ENCODE data around the gene ABHD12B. TPM values are rescaled to one million over a fixed set of nuclear protein-coding genes. Genes with fewer than 3 reads are reported as not detected.
A peak's percentile ranks its signal among the peaks of the same experiment; 100 is the strongest.

Gene ABHD12B
- total and polyA plus RNA-seq, 9 of the 15 experiments (the other 6 are each of a cell fraction or from before 2014, with no cell fraction given) = not detected

DNA sequence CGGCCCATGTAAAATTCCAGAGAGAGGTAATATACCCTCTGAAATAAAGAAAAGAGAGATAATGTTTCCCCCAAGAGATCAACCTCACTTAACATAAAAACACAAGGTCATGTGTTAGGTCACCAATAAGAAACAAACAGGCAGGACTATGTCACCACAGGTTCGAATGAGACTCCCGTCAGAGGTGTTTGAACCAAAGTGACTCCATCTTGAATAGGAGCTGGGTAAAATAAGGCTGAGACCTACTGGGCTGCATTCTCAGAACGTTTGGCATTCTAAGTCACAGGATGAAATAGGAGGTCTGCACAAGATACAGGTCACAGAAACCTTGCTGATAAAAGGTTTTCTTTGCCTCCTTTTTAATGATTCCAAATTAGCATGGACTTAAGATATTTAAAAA, 65.9 kb downstream of the ABHD12B start (continued):
- TF ChIP-seq ILF3 (IDR thresholded peaks at IDR 0.05; ENCODE audit: borderline replicate concordance) (no peak), MITF (IDR thresholded peaks at IDR 0.05) (no peak), RFX1 (IDR thresholded peaks at IDR 0.05) (no peak), ZNF780A (CRISPR knock-in tag; IDR thresholded peaks at IDR 0.05) (no peak), SMAD4 (CRISPR knock-in tag; conservative IDR thresholded peaks at IDR 0.05) (peak; percentile 85), BMI1 (IDR thresholded peaks at IDR 0.05; ENCODE audit: low read length) (no peak), TCFL5 (CRISPR knock-in tag; conservative IDR thresholded peaks at IDR 0.05) (no peak), ERF (CRISPR knock-in tag; IDR thresholded peaks at IDR 0.05) (no peak), TEAD2 (tag; IDR thresholded peaks at IDR 0.05) (no peak), NFATC3 (IDR thresholded peaks at IDR 0.05) (no peak), SREBF1 (IDR thresholded peaks at IDR 0.05; ENCODE audit: borderline replicate concordance, low read depth, low read length) (no peak), GATAD2B (IDR thresholded peaks at IDR 0.05; ENCODE audit: borderline replicate concordance) (no peak), FOSL1 (tag; conservative IDR thresholded peaks at IDR 0.05) (no peak), NUFIP1 (IDR thresholded peaks at IDR 0.05; ENCODE audit: partially characterized antibody) (no peak), LCOR (CRISPR knock-in tag; IDR thresholded peaks at IDR 0.05) (no peak), GTF2F1 (IDR thresholded peaks at IDR 0.05; ENCODE audit: low read depth, low read length) (no peak), ZNF699 (CRISPR knock-in tag; IDR thresholded peaks at IDR 0.05; ENCODE audit: insufficient replicate concordance) (no peak), SIRT6 (IDR thresholded peaks at IDR 0.05; ENCODE audit: low read depth, low read length) (no peak), TBL1XR1 (IDR thresholded peaks at IDR 0.05; ENCODE audit: low read length in 2 of 2) (no peak), CBFA2T2 (conservative IDR thresholded peaks at IDR 0.05) (no peak), HNRNPL (IDR thresholded peaks at IDR 0.05; ENCODE audit: low read depth, low read length) (no peak), ZNF436 (CRISPR knock-in tag; IDR thresholded peaks at IDR 0.05) (no peak)
- TF ChIP-seq, protein P1, sequence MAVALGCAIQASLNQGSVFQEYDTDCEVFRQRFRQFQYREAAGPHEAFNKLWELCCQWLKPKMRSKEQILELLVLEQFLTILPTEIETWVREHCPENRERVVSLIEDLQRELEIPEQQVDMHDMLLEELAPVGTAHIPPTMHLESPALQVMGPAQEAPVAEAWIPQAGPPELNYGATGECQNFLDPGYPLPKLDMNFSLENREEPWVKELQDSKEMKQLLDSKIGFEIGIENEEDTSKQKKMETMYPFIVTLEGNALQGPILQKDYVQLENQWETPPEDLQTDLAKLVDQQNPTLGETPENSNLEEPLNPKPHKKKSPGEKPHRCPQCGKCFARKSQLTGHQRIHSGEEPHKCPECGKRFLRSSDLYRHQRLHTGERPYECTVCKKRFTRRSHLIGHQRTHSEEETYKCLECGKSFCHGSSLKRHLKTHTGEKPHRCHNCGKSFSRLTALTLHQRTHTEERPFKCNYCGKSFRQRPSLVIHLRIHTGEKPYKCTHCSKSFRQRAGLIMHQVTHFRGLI (CRISPR knock-in tag; IDR thresholded peaks at IDR 0.05) = peak; percentile 68; the same call in 1 of the 2 replicates
- TF ChIP-seq, protein P2, sequence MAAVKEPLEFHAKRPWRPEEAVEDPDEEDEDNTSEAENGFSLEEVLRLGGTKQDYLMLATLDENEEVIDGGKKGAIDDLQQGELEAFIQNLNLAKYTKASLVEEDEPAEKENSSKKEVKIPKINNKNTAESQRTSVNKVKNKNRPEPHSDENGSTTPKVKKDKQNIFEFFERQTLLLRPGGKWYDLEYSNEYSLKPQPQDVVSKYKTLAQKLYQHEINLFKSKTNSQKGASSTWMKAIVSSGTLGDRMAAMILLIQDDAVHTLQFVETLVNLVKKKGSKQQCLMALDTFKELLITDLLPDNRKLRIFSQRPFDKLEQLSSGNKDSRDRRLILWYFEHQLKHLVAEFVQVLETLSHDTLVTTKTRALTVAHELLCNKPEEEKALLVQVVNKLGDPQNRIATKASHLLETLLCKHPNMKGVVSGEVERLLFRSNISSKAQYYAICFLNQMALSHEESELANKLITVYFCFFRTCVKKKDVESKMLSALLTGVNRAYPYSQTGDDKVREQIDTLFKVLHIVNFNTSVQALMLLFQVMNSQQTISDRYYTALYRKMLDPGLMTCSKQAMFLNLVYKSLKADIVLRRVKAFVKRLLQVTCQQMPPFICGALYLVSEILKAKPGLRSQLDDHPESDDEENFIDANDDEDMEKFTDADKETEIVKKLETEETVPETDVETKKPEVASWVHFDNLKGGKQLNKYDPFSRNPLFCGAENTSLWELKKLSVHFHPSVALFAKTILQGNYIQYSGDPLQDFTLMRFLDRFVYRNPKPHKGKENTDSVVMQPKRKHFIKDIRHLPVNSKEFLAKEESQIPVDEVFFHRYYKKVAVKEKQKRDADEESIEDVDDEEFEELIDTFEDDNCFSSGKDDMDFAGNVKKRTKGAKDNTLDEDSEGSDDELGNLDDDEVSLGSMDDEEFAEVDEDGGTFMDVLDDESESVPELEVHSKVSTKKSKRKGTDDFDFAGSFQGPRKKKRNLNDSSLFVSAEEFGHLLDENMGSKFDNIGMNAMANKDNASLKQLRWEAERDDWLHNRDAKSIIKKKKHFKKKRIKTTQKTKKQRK (IDR thresholded peaks at IDR 0.05; ENCODE audit: borderline replicate concordance, low read depth, low read length) = no peak
- TF ChIP-seq, protein P3, sequence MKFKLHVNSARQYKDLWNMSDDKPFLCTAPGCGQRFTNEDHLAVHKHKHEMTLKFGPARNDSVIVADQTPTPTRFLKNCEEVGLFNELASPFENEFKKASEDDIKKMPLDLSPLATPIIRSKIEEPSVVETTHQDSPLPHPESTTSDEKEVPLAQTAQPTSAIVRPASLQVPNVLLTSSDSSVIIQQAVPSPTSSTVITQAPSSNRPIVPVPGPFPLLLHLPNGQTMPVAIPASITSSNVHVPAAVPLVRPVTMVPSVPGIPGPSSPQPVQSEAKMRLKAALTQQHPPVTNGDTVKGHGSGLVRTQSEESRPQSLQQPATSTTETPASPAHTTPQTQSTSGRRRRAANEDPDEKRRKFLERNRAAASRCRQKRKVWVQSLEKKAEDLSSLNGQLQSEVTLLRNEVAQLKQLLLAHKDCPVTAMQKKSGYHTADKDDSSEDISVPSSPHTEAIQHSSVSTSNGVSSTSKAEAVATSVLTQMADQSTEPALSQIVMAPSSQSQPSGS (CRISPR knock-in tag; IDR thresholded peaks at IDR 0.05) = no peak
